NT2/D1 (cell line): ENCODE data around the gene NHS.

Source experiments
- SUZ12 ChIP-seq: IDR thresholded peaks from 2 replicates; pipeline ENCODE4 v1.6.1; 2011; ENCODE audit not compliant: insufficient read length, insufficient read depth; ENCODE audit errors: extremely low read depth
- YY1 ChIP-seq: IDR thresholded peaks from 2 replicates; pipeline ENCODE4 v1.6.1; 2011; ENCODE audit not compliant: insufficient read length, insufficient read depth
- ZNF274 ChIP-seq: IDR thresholded peaks from 2 replicates; pipeline ENCODE4 v1.6.1; 2011; ENCODE audit warnings: mild to moderate bottlenecking, low read depth, low read length

GRCh38 chrX:17405225-17405969 is 30.4 kb downstream of the NHS start:
- no peak for TF ChIP-seq ZNF274
- TF ChIP-seq SUZ12, result no peak
- TF ChIP-seq YY1, result no peak
